ENCODE measurements around the gene GPD1L.

GRCh38 chr3:32137870-32138269 is 31.4 kb downstream of the GPD1L start:
- TF ChIP-seq CTCF (IDR thresholded peaks at IDR 0.05) = no peak
- TF ChIP-seq ZFX (IDR thresholded peaks at IDR 0.05; ENCODE audit: borderline replicate concordance) = no peak

Data from 22Rv1 (cell line).